Stimulated activated CD4-positive, alpha-beta T cell treated with anti-CD3 and anti-CD28 coated beads, Interleukin-2, amount 100 ng/mL, for 48 hours (primary cell): ENCODE measurements around the gene RPL19.

Experiments used
- DNase-seq, 2 donors: peaks; one replicate each; pipeline ENCODE4 v3.0.0-alpha.2; 2020

The RPL19 gene

DNA sequence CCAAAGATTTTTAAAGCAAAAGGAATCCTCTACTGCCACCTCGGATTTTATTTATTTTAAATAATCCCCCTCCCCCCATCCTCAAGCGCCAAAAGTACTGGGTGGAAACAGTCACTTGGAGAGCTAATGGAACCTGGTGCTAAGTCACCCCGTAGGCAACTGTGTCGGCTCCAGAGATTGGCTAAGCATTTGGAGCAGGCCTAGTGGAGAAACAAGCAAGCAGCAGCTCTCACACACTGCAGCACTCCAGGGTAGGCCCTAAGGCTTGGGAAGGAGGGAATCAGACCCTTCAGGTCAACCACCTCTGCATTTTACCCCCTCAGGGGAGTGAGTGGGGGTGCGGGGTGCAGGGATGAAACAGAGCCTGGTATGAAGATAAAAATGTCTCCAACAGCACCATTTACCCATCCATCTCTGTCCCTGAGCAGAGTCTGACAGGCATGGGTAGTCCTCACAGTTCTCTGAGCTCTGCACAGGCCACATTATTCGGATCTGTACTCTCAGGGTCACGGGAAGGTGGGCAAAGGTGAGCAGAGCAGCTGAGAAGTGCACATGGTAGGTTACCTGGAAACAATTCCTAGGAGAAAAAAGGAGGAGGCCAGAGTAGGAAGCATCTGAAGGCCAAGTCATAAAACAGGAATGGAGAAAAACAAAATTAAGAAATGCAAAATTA, 52.8 kb downstream of the RPL19 start:
- no peak for DNase-seq
